GM12878 (cell line): Measurements from ENCODE around the gene TBX5. TPM values are rescaled to one million over a fixed set of nuclear protein-coding genes. Genes with fewer than 3 reads are reported as not detected.

ENCODE experiments used
- ATAC-seq: fragments of 200-7000 bp; cut with Tn5 transposase; 3 replicates; pipeline ENCODE4 v1.9.1; 2020; ENCODE audit warnings: mild to moderate bottlenecking, moderate library complexity
- BruUV-seq: library from RNA; stranded (reverse); fragments of 400-500 nt; replicated peaks from 2 replicates; lab custom pipeline; 2021; lab: Mats Ljungman, UMichigan
- CTCF ChIA-PET: fragments of 300-600 bp; sonication (Branson Sonifier 250); formaldehyde crosslinking; extraction: SDS; loops from one replicate; lab custom pipeline; 2021; ENCODE audit warnings: inconsistent platforms; lab: Yijun Ruan, JAX
- POLR2A ChIA-PET: fragments of 350-600 bp; formaldehyde crosslinking; extraction: SDS; loops from one replicate; lab custom pipeline; 2021; ENCODE audit warnings: inconsistent platforms; lab: Charles Lee
- RAD21 ChIA-PET: fragments of 300-600 bp; sonication (Branson Sonifier 250); formaldehyde crosslinking; loops from one replicate; lab custom pipeline; 2023; ENCODE audit warnings: antibody characterized with exemption; ENCODE audit not compliant: unreplicated experiment; lab: Charles Lee
- SMC1A ChIA-PET: fragments of 300-600 bp; sonication (Branson Sonifier 250); formaldehyde crosslinking; loops from one replicate; lab custom pipeline; 2023; ENCODE audit not compliant: unreplicated experiment, uncharacterized antibody; lab: Charles Lee
- DNase-seq: peaks from one replicate; pipeline ENCODE4 v3.0.0-alpha.2; 2011; ENCODE audit warnings: low read depth, low spot score
- FAIRE-seq: peaks from 3 replicates; lab custom pipeline; 2011; peaks lifted over from hg19 to GRCh38; lab: Jason Lieb, UNC
- H2AFZ ChIP-seq: 2 replicates; pipeline ENCODE4 v1.6.0; 2011; ENCODE audit warnings: low read depth, low read length, control low read depth; ENCODE audit not compliant: control insufficient read depth
- H3K27ac ChIP-seq: 2 replicates; pipeline ENCODE4 v1.5.1; 2011; ENCODE audit warnings: control low read depth; ENCODE audit not compliant: control insufficient read depth, insufficient read depth
- H3K27me3 ChIP-seq, 2 experiments: replicated peaks in 1 of 2; 2 replicates each; pipeline versions ENCODE4 v1.6.0 to v1.6.1; 2011; ENCODE audit warnings: low read length in 1 of 2; ENCODE audit not compliant: control insufficient read depth in 2 of 2, insufficient read depth in 2 of 2
- H3K36me3 ChIP-seq, 2 experiments: 2 replicates each; pipeline ENCODE4 v1.5.1; 2011; ENCODE audit warnings: low read length in 1 of 2; ENCODE audit not compliant: control insufficient read depth in 2 of 2, insufficient read depth in 2 of 2
- H3K4me1 ChIP-seq: 2 replicates; pipeline ENCODE4 v1.6.1; 2011; ENCODE audit warnings: mild to moderate bottlenecking, low read length, moderate library complexity, mixed read lengths; ENCODE audit not compliant: control insufficient read depth, insufficient read depth
- H3K4me2 ChIP-seq: 2 replicates; pipeline ENCODE4 v1.6.0; 2011; ENCODE audit warnings: control low read depth; ENCODE audit not compliant: control insufficient read depth, insufficient read depth
- H3K4me3 ChIP-seq: fragments of 200-600 bp; sonication (generic); 2 replicates; pipeline ENCODE4 v1.5.1; 2016
- H3K79me2 ChIP-seq: 2 replicates; pipeline ENCODE4 v1.6.0; 2011; ENCODE audit warnings: low read length; ENCODE audit not compliant: control insufficient read depth, insufficient read depth
- H3K9ac ChIP-seq: 2 replicates; pipeline ENCODE4 v1.8.0; 2011; ENCODE audit warnings: low read length, control low read depth, mixed read lengths; ENCODE audit not compliant: control insufficient read depth, insufficient read depth
- H3K9me3 ChIP-seq: replicated peaks from 3 replicates; pipeline ENCODE4 v1.5.1; 2011; ENCODE audit warnings: mild to moderate bottlenecking, low read length; ENCODE audit not compliant: control insufficient read depth, insufficient read depth
- H4K20me1 ChIP-seq: 2 replicates; pipeline ENCODE4 v1.6.0; 2011; ENCODE audit not compliant: control insufficient read depth, insufficient read depth
- ATF2 ChIP-seq: IDR thresholded peaks from 2 replicates; pipeline ENCODE4 v1.6.1; 2012; ENCODE audit warnings: low read length, inconsistent platforms
- CREB1 ChIP-seq: IDR thresholded peaks from 2 replicates; pipeline ENCODE4 v1.6.1; 2012; ENCODE audit warnings: low read depth, mild to moderate bottlenecking, inconsistent platforms
- EZH2 ChIP-seq: IDR thresholded peaks from 2 replicates; pipeline ENCODE4 v1.6.1; 2012; ENCODE audit warnings: low read depth, mild to moderate bottlenecking, control low read depth, inconsistent platforms, low read length, borderline replicate concordance; ENCODE audit not compliant: control insufficient read depth
- GATAD2B ChIP-seq: fragments of 450-650 bp; conservative IDR thresholded peaks from 2 replicates; pipeline ENCODE4 v1.6.1; 2017; ENCODE audit warnings: low read depth, mild to moderate bottlenecking, moderate library complexity
- HDAC6 ChIP-seq: fragments of 200-600 bp; sonication (generic); IDR thresholded peaks from one replicate; pipeline ENCODE4 v1.8.0; 2017; ENCODE audit warnings: antibody characterized with exemption; ENCODE audit not compliant: unreplicated experiment
- IKZF2 ChIP-seq, 2 experiments: fragments of 450-650 bp; IDR thresholded peaks; 2 replicates each; pipeline ENCODE4 v1.6.1; 2017; ENCODE audit warnings: mild to moderate bottlenecking in 2 of 2, moderate library complexity in 2 of 2
- MYC ChIP-seq: IDR thresholded peaks from 2 replicates; pipeline ENCODE4 v1.6.1; 2011; ENCODE audit warnings: mild to moderate bottlenecking, low read length, moderate library complexity, inconsistent platforms; ENCODE audit not compliant: insufficient read depth, insufficient replicate concordance, insufficient read length, severe bottlenecking
- POLR2A ChIP-seq: IDR thresholded peaks from 2 replicates; pipeline ENCODE4 v1.6.1; 2011; ENCODE audit warnings: low read depth, mild to moderate bottlenecking, low read length
- SMAD1 ChIP-seq: fragments of 450-650 bp; IDR thresholded peaks from 2 replicates; pipeline ENCODE4 v1.6.1; 2018; ENCODE audit warnings: mild to moderate bottlenecking, low read depth; ENCODE audit not compliant: partially characterized antibody
- ZNF274 ChIP-seq: IDR thresholded peaks from one replicate; pipeline ENCODE4 v1.8.0; 2011; ENCODE audit not compliant: insufficient read length, insufficient read depth
- in situ Hi-C: fragments of 300-500 bp; cut with MboI; formaldehyde crosslinking; loops from 9 replicates; pipeline ENCODE4 v1.14.3; 2018; ENCODE audit warnings: mixed read lengths
- intact Hi-C: fragments of 100-400 bp; cut with micrococcal nuclease; formaldehyde crosslinking; loops from one replicate; pipeline ENCODE4 v1.14.2; 2022; ENCODE audit not compliant: unreplicated experiment
- polyA plus RNA-seq, 11 experiments: library from polyadenylated mRNA; depleted of rRNA in 4 of 11; unstranded in 6 of 11; stranded (reverse) in 5 of 11; fragments of >200 nt; fragmentation: Nextera tagmentation in 4 of 11; fragmentation: Illumina TruSeq in 1 of 11; extraction: Ambion mirVana in 4 of 11; extraction: Trizol in 1 of 11; gene quantifications; 1 replicate in 1 of 11; 2 replicates in 10 of 11; pipeline versions ENCODE4 v1.2.1 to v1.2.3, GENCODE V29; 2011 to 2016; ENCODE audit warnings: inconsistent platforms in 2 of 11, missing spikeins in 2 of 11, low read depth in 1 of 11
- total RNA-seq, 4 experiments: library from RNA; depleted of rRNA in 3 of 4; stranded (reverse); fragments of >200 nt in 3 of 4; fragmentation: Illumina TruSeq in 1 of 4; extraction: Trizol in 1 of 4; gene quantifications; 2 replicates each; pipeline versions ENCODE4 v1.2.1 to v1.2.3, GENCODE V29; 2013 to 2021
- TF ChIP-seq, protein P1 (sequence below): fragments of 450-650 bp; formaldehyde crosslinking; IDR thresholded peaks from 2 replicates; pipeline ENCODE4 v1.4.0; 2020; ENCODE audit warnings: mild to moderate bottlenecking, moderate library complexity

The TBX5 gene
- total and polyA plus RNA-seq, 10 of the 15 experiments (the other 5 are each of a cell fraction or from before 2014, with no cell fraction given) = 0.04 TPM; not detected in 9

- CTCF ChIA-PET = no interaction called here
- Histone ChIP-seq H3K4me3 (no peak overlapping the region), H3K27me3 (no peaks in the 10 kb centered on the region), H3K36me3 (no peaks in the 10 kb centered on the region), H3K79me2 (no peaks in the 10 kb centered on the region), H3K4me2 (no peak overlapping the region), H3K9ac (no peak overlapping the region), H3K4me1 (no peaks in the 10 kb centered on the region), H3K9me3 (no peaks in the 10 kb centered on the region), H3K27ac (no peak overlapping the region), H2AFZ (no peak overlapping the region), H4K20me1 (no peaks in the 10 kb centered on the region)
- FAIRE-seq (no peak), ATAC-seq (no peak), DNase-seq (no peak)
- RAD21 ChIA-PET = no interaction called here
- TF ChIP-seq EZH2 (no peak), ZNF274 (no peak), IKZF2 (IDR thresholded peaks at IDR 0.05) (no peak), SMAD1 (no peak), MYC (no peak), GATAD2B (no peak), ATF2 (no peak), HDAC6 (no peak), POLR2A (no peak), CREB1 (no peak)
- TF ChIP-seq, protein P1, sequence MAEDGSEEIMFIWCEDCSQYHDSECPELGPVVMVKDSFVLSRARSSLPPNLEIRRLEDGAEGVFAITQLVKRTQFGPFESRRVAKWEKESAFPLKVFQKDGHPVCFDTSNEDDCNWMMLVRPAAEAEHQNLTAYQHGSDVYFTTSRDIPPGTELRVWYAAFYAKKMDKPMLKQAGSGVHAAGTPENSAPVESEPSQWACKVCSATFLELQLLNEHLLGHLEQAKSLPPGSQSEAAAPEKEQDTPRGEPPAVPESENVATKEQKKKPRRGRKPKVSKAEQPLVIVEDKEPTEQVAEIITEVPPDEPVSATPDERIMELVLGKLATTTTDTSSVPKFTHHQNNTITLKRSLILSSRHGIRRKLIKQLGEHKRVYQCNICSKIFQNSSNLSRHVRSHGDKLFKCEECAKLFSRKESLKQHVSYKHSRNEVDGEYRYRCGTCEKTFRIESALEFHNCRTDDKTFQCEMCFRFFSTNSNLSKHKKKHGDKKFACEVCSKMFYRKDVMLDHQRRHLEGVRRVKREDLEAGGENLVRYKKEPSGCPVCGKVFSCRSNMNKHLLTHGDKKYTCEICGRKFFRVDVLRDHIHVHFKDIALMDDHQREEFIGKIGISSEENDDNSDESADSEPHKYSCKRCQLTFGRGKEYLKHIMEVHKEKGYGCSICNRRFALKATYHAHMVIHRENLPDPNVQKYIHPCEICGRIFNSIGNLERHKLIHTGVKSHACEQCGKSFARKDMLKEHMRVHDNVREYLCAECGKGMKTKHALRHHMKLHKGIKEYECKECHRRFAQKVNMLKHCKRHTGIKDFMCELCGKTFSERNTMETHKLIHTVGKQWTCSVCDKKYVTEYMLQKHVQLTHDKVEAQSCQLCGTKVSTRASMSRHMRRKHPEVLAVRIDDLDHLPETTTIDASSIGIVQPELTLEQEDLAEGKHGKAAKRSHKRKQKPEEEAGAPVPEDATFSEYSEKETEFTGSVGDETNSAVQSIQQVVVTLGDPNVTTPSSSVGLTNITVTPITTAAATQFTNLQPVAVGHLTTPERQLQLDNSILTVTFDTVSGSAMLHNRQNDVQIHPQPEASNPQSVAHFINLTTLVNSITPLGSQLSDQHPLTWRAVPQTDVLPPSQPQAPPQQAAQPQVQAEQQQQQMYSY = no peak
- intact Hi-C loops (no loop called here), in situ Hi-C loops (no loop called here)
- SMC1A ChIA-PET = no interaction called here
- BruUV-seq = no TSS peak
- POLR2A ChIA-PET = no interaction called here
These were observed 78.2 kb downstream of the TBX5 start for GRCh38 chr12:114327765-114328164.
